Pulmonary artery endothelial cell (primary cell): ENCODE results near the gene CASP3. TPM values are rescaled to one million over a fixed set of nuclear protein-coding genes. Genes with fewer than 3 reads are reported as not detected.
"Not testable (repeated sequence)": the region's sequence is repeated elsewhere in the genome, so short reads cannot be mapped to it uniquely, and the experiment has no call there.

ENCODE experiments used
- DNase-seq: peaks from one replicate; pipeline ENCODE4 v3.0.0-alpha.2; 2011; ENCODE audit warnings: low read depth, low spot score
- total RNA-seq: library from RNA; depleted of rRNA; stranded (reverse); fragments of >200 nt; gene quantifications from 2 replicates; pipeline ENCODE4 v1.2.3, GENCODE V29; 2014

Gene CASP3
- total RNA-seq, 1 donor from 2014 or later = 84.5 TPM

GRCh38 chr4:184636144-184636543 is 13.1 kb downstream of the CASP3 start:
- no peak for DNase-seq

DNA sequence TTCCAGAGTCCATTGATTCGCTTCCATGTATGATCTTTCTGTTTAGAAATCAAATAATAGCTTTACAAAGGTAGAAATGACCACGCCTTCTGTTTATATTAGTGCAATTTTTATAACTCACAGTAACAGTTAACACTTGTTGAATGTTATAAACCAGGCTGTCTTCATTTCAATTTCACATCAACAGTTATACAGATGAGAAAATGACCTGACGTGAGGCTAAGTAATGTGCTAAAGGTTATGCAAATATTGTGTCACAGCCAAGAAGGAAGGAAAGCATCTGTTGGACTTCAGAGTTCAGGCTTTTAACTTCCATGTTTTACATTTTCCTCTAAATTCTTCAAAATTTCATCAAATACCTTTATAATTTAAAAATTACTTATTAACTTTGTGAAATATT is 13.9 kb downstream of the CASP3 start:
- DNase-seq = no peak

DNA sequence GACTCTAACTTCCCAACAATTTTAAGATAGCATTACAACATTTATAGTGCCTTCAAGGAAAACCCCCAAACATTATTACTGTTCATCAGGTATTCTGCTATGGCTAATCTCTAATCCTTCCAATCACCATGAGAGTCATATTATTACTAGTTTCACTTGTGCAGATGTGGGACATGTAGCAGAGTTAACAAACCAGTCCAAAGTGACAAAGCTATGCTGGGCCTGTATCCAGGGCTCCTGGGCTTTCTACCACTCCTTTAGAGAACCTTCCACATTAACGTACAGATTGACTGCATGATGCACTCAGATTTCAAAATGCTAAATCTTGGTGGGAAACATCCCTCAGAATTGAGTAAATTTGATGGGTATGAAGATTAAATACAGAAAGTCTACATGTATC is 16.4 kb downstream of the CASP3 start:
- DNase-seq = no peak

- no peak for DNase-seq
Observed at GRCh38 chr4:184628103-184628502, 21.1 kb downstream of the CASP3 start.

DNA sequence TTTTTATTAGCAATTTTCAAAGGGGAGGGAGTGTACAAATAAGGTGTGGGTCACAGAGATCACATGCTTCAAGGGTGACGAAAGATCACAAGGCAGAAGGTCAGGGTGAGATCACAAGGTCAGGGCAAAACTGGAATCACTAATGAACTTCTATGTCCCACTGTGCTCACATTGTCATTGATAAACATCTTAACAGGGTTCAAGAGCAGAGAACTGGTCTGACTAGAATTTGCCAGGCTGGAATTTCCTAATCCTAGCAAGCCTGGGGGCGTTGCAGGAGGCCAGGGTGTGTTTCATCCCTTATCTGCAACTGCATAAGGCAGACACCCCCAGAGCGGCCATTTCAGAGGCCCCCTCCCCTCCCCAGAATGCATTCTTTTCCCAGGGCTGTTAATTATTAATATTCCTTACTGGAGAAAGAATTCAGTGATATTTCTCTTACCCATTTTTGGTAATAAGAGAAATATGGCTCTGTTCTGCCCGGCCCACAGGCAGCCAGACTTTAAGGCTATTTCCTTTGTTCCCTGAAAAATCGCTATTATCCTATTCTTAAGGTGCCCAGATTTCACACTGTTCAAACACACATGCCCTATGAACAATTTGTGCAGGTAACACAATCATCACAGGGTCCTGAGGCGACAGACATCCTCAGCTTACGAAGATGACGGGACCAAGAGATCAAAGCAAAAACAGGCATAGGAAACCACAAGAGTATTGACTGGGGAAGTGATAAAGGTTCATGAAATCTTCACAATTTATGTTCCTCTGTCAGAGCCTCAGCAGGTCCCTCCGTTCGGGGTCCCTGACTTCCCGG is 23.3 kb downstream of the CASP3 start:
- DNase-seq = not testable (repeated sequence)

- DNase-seq = no peak
Observed at GRCh38 chr4:184624972-184625554, 24.2 kb downstream of the CASP3 start.

- not testable (repeated sequence) for DNase-seq
Observed at GRCh38 chr4:184624504-184624903, 24.7 kb downstream of the CASP3 start.

GRCh38 chr4:184621518-184621917 is 27.7 kb downstream of the CASP3 start:
- no peak for DNase-seq

- no peak for DNase-seq
Observed at GRCh38 chr4:184620212-184620867, 28.9 kb downstream of the CASP3 start.

DNA sequence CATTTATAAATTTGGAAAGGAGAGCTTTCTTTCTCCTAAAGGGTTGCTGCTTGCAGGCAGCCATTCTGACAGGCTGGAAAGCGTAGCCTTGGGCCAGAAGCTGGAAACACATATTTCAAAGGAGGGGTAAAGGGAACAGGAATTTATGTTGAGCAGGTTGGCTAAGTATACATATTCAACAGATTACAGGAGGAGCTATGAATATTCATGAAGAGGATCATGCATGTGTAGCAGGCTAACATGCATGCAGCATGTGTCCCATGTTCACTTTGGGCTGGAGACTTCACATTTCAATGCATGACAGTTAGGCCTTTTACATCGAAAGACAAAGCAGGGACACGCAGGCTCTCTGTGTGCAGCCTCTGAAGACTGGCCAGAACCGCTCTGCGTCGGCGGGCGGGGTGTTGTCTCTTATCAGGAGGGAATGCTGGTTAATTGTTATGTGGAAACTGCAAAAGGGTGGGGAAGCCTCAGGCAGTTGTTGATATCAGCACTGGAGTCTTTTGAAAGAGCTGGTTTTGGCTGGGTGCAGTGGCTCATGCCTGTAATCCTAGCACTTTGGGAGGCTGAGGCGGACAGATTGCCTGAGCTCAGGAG is 31.5 kb downstream of the CASP3 start:
- DNase-seq = no peak

GRCh38 chr4:184616633-184617551 is 32.4 kb downstream of the CASP3 start:
- DNase-seq = no peak

DNA sequence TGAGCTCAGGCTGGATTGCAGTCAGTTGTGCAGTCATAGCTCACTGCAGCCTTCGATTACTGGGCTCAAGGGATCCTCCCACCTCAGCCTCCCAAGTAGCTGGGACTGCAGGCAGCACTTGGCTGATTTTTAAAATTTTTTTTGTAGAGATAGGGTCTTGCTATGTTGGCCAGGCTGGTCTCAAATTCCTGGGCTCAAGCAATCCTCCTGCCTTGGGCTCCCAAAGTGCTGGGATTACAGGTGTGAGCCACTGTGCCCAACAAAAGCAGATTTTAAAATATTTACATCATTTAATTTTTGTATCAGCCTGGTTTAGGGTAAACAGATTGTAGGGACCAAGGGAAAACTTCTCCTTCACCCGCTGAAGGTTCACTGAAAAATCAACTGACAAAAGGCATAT is 33.1 kb downstream of the CASP3 start:
- DNase-seq = not testable (repeated sequence)

DNA sequence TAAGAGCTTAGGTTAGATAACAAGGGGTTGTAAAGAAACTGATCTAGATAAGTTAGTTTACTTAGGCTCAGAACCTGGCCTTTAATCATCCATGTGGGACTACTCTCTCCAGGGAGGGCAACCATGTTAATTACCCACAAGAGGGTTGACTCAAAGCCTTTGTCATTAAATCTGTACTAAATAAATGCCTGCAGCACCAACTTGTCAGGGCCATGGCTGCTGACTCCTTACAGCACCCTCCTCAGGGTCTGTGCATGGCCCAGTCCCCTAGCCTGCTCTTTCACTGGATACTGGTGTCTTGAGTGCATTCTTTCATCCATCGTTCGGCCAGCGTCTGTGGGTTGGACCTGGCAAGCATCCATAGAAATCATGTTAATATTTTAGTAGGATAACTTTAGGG is 34.7 kb downstream of the CASP3 start:
- DNase-seq = no peak

DNA sequence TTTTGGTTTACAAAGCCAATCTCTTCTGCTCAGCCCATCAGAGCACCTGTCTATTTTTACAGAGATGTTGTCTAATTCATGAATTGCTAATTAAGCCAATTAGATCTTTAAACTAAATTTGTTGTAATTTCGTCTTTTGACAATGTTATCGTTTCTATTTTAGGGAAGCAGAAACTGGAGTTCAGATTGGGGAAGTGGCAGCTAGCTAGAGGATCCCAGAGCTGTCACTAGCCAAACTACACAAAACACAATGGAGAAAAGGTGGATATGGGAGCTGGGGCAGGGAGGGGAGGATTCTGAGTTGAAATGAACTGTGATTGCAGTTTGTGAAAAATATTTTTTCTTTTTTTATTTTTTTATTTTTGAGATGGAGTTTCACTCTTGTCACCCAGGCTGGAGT is 35.8 kb downstream of the CASP3 start:
- no peak for DNase-seq

DNA sequence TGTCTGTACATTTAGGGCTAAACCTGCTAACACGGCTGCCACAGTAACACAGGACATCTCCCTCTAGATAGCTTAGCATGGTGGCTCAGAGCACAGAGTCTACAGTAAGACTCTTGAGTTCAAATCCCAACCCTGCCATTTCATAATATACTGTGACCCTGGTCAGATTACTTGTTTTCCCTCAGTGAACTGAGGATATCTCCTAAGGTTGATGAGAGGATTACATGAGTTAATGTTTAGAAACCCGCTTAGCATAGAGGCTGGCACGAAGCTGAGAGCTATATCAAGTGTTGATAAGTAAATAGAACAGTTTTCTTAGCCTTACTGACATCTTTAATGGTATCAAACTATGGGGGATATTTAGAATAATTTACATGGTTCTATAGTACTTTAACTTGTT is 37.2 kb downstream of the CASP3 start:
- DNase-seq = no peak

DNA sequence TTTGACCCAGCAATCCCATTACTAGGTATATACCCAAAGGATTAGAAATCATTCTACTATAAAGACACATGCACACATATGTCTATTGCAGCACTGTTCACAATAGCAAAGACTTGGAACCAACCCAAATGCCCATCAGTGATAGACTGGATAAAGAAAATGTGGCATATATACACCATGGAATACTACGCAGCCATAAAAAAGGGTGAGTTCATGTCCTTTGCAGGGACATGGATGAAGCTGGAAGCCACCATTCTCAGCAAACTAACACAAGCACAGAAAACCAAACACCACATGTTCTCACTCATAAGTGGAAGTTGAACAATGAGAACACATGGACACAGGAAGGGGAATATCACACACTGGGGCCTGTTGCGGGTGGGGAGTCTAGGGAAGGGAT is 41.8 kb downstream of the CASP3 start:
- DNase-seq = not testable (repeated sequence)

DNA sequence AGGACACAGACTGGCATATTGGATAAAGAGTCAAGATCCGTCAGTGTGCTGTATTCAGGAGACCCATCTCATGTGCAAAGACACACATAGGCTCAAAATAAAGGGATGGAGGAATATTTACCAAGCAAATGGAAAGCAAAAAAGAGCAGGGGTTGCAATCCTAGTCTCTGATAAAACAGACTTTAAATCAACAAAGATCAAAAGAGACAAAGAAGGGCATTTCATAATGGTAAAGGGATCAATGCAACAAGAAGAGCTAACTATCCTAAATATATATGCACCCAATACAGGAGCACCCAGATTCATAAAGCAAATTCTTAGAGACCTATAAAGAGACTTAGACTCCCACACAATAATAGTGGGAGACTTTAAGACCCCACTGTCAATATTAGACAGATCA is 46.4 kb downstream of the CASP3 start:
- not testable (repeated sequence) for DNase-seq

DNA sequence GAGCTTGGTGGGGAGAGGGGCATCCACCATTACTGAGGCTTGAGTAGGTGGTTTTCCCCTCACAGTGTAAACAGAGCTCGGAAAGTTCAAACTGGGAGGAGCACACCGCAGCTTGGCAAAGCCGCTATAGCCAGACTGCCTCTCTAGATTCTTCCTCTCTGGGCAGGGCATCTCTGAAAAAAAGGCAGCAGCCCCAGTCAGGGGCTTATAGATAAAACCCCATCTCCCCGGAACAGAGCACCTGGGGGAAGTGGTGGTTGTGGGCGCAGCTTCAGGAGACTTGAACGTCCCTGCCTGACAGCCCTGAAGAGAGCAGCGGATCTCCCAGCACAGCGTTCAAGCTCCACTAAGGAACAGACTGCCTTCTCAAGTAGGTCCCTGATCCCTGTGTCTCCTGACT is 48.3 kb downstream of the CASP3 start:
- DNase-seq = not testable (repeated sequence)

DNA sequence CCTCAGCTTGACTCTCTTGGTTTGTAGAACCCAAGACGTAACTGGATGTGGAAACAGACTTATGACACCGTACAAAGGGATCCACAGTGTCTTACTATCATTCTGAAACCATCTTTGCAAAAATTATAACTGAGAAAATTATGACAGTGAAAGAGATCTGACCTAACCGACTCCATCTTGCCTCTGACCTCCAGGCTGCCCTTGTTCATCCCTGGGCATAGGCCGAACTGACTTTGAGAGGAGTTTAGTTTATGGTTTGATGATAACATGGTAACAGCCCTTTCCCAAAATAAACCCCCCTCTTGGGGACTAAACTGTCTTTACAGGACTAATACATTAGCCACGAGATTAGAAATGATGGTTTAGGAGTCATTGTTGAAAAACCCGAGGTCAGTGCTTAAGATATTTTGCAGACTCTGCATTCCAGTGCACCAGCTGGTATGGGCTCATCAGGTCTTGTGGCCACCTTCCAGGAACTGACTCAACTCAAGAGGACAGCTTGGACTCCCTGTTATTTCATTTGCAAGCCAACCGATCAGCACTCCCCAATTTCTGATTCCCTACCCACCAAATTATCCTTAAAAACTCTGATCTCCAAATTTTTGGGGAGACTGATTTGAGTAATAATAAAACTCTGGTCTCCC is 49.6 kb downstream of the CASP3 start:
- no peak for DNase-seq

- no peak for DNase-seq
Observed at GRCh38 chr4:184598753-184599491, 50.3 kb downstream of the CASP3 start.
